KOPT-K1 (cell line): ENCODE data around the gene UMODL1.
A peak's percentile ranks its signal among the peaks of the same experiment; 100 is the strongest.
"Not testable (repeated sequence)": the region's sequence is repeated elsewhere in the genome, so short reads cannot be mapped to it uniquely, and the experiment has no call there.

ENCODE experiments used
- H3K27ac ChIP-seq: fragments of 200-600 bp; sonication (generic); 2 replicates; pipeline ENCODE4 v1.5.1; 2016; ENCODE audit warnings: antibody characterized with exemption, mild to moderate bottlenecking, low read depth, low read length; ENCODE audit not compliant: poor library complexity, severe bottlenecking
- H3K36me3 ChIP-seq: fragments of 200-600 bp; sonication (generic); 2 replicates; pipeline ENCODE4 v1.5.1; 2017; ENCODE audit warnings: antibody characterized with exemption, mild to moderate bottlenecking, low read length, moderate library complexity; ENCODE audit not compliant: insufficient read depth
- H3K9me3 ChIP-seq: fragments of 200-600 bp; sonication (generic); 2 replicates; pipeline ENCODE4 v1.5.1; 2017; ENCODE audit warnings: antibody characterized with exemption, low read length, mild to moderate bottlenecking; ENCODE audit not compliant: insufficient read depth, poor library complexity, severe bottlenecking

UMODL1 gene

GRCh38 chr21:42115136-42115683 lies 44.1 kb downstream of the UMODL1 start:
- no peak overlapping the region for H3K27ac ChIP-seq
- H3K9me3 ChIP-seq: no peaks in the 10 kb centered on the region
- H3K36me3 ChIP-seq: no peaks in the 10 kb centered on the region

- not testable (repeated sequence) for H3K36me3 ChIP-seq, H3K9me3 ChIP-seq
- H3K27ac ChIP-seq: peak overlapping the region; percentile 97
Observed at GRCh38 chr21:42116551-42116950, 45.4 kb downstream of the UMODL1 start.

DNA sequence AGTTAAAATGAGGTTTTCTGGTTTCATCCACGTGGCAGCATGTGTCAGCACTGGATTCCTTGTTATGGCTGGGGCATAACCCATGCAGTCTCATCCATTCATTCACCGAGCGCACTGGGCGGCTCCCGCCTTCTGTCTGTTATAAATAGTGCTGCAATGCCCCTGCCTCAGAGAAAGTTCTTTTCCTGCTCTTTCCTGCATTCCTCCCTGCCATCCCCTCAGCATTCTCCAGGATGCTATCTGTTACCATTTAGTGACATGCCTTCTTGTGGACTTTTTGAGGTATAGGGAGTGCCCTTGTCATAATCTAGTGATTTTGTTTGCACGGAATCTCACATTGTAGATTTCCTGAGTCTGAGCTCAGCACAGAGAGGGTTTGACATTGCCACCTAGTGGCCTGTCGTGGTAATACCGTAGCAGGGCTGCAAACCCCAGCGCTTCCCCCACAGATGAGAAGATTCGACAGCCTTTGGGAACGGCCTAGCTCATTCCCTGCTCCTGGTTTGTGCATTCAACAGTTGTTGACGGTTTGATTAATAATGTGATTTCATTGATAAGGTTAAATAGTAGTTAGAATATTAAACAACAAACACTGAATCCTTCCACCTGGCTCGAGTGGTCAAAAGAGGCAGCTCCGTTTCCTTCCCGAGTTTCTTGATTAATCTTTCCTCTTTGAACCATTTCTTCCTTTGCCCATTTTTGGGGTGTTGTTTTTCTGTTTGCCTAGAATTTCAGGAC lies 46.3 kb downstream of the UMODL1 start:
- peak overlapping the region; percentile 97 for H3K27ac ChIP-seq
- H3K36me3 ChIP-seq: no peaks in the 10 kb centered on the region
- no peaks in the 10 kb centered on the region for H3K9me3 ChIP-seq

- H3K36me3 ChIP-seq: no peaks in the 10 kb centered on the region
- H3K27ac ChIP-seq: peak overlapping the region; percentile 97
- no peaks in the 10 kb centered on the region for H3K9me3 ChIP-seq
Observed at GRCh38 chr21:42117967-42118780, 47.1 kb downstream of the UMODL1 start.

- Histone ChIP-seq H3K9me3 (no peaks in the 10 kb centered on the region), H3K27ac (peak overlapping the region; percentile 97), H3K36me3 (no peaks in the 10 kb centered on the region)
Observed at GRCh38 chr21:42118901-42119300, 47.8 kb downstream of the UMODL1 start.

DNA sequence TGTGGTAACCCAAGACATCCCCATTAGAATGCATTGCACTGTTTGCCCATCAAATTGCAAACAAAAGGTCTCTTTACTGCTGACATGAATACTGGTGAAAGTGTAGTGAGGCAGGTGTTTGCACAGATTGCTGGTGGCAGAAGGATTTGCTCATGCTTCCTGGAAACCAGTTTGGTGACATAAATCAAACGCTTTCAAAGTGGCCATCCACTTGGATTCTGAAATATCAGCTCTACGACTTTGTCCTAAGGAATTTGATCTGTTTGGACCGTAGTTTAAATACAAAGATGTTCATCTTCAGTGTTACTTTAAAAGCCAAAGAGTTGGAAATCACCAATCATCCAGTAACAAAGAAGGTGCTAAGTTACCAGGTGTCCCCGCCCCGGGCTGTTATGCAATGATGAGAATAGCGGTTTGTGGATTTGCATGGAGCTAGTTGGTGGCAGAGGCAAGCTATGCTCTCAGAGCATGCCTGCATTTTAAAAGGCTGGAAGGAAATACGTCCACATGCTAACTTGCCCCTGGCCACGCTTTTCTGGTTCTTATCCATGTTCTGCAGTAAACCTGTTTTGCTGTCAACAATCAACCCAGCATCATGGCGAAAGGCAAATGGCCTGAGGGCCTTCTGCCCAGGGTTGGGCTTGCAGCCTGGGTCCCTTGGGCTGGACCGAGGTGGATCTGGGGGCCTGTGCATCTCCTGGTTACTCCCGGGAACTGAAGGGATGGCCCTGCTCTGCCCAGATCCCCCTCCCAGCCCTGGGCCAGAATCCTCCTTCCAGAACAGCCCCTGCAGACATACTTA lies 49.2 kb downstream of the UMODL1 start:
- peak overlapping the region; percentile 97 for H3K27ac ChIP-seq
- no peaks in the 10 kb centered on the region for H3K9me3 ChIP-seq
- no peaks in the 10 kb centered on the region for H3K36me3 ChIP-seq

DNA sequence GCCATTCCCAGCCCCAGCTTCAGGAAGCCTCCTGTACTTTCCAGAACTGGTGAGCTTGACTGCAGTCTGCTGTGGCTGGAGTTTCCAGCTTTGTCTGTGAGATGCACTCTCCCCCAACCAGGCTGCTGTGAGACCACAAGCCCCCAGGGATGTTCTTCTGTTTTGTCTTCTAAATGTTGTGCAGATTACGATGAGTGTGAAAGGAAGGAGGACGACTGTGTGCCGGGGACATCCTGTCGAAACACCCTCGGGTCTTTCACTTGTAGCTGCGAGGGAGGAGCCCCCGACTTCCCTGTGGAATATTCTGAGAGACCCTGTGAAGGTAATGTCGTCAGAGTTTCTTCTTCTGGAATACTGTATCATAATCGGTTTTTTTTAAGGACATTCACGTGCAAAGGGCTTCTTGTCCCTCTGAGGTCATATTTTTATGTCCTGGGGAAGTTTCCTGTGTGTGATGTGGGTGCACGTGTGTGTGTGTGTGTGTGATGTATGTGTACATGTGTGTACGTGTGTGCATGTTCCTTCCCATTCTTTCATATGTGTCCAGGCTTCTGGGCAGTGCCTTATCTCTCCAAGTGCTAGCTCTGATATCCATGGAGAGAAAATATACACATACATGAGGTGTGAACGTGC lies 49.9 kb downstream of the UMODL1 start:
- H3K36me3 ChIP-seq: no peaks in the 10 kb centered on the region
- peak overlapping the region; percentile 97 for H3K27ac ChIP-seq
- H3K9me3 ChIP-seq: no peaks in the 10 kb centered on the region

- Histone ChIP-seq H3K9me3 (no peaks in the 10 kb centered on the region), H3K27ac (peak overlapping the region; percentile 97), H3K36me3 (no peaks in the 10 kb centered on the region)
Observed at GRCh38 chr21:42121794-42122193, 50.7 kb downstream of the UMODL1 start.

DNA sequence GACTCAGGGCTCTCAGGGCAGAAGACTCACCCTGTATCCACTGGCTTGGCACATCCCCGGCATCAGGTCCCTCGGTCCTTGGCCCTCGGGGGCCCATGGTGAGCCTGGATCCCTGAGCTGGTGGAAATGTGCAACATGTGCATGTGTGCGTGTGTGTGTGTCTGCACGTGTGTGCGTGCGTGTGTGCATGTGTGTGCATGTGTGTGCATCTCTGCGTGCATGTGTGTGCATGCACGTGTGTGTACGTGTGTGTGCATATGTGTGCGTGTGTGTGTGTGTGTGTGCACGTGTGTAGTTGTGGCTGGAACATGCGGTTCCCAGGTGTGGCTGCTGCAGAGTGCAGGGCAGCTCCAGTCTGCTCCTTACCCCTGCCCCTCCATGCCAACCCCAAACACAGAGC lies 51.3 kb downstream of the UMODL1 start:
- H3K27ac ChIP-seq: peak overlapping the region; percentile 97
- no peaks in the 10 kb centered on the region for H3K36me3 ChIP-seq
- H3K9me3 ChIP-seq: no peaks in the 10 kb centered on the region

DNA sequence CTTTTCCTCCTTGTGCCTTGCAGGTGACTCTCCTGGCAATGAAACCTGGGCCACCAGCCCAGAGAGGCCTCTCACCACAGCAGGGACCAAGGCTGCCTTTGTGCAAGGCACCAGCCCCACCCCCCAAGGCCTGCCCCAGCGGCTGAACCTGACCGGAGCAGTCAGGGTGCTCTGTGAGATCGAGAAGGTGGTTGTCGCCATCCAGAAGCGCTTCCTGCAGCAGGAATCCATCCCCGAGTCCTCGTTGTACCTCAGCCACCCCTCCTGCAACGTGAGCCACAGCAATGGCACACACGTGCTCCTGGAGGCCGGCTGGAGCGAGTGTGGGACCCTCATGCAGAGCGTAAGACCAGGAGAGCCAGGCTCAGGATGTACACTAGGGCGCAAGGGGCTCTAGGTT lies 51.7 kb downstream of the UMODL1 start:
- no peaks in the 10 kb centered on the region for H3K9me3 ChIP-seq
- H3K36me3 ChIP-seq: no peaks in the 10 kb centered on the region
- H3K27ac ChIP-seq: peak overlapping the region; percentile 97

DNA sequence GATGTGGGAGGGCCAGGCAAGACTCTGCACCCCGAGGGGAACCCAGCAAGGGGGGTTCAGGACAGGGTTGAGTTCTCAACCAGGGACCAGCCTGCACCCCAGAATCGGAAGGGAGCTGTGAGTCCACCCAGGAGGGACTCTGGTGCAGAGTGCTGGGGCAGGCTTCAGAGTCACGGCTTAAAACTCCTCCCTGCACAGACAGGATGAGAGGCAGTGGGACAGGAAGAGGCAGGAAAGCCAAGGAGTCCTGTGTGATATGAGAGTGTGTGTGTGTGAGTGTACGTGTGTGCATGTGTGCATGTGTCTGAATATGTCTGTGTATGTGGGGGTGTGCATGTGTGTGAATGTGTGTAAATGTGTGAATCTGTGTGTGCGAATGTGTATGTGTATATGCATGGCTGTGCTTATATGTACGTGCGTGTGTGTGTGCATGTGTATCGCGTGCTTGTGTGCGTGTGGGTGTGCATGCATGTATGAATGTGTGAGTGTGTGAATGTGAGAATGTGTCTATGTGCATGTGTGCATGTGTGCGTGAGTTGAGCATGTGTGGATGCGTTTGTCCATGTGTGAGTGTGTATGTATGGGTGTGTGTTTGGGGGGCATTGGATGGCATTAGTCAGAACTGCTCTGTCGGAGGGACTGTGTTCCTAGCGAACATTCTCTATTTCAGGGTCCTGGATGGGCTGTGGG lies 52.2 kb downstream of the UMODL1 start:
- Histone ChIP-seq H3K9me3 (no peaks in the 10 kb centered on the region), H3K27ac (peak overlapping the region; percentile 97), H3K36me3 (no peaks in the 10 kb centered on the region)

- H3K27ac ChIP-seq: peak overlapping the region; percentile 97
- H3K36me3 ChIP-seq: no peaks in the 10 kb centered on the region
- no peaks in the 10 kb centered on the region for H3K9me3 ChIP-seq
Observed at GRCh38 chr21:42124081-42124480, 53.0 kb downstream of the UMODL1 start.

DNA sequence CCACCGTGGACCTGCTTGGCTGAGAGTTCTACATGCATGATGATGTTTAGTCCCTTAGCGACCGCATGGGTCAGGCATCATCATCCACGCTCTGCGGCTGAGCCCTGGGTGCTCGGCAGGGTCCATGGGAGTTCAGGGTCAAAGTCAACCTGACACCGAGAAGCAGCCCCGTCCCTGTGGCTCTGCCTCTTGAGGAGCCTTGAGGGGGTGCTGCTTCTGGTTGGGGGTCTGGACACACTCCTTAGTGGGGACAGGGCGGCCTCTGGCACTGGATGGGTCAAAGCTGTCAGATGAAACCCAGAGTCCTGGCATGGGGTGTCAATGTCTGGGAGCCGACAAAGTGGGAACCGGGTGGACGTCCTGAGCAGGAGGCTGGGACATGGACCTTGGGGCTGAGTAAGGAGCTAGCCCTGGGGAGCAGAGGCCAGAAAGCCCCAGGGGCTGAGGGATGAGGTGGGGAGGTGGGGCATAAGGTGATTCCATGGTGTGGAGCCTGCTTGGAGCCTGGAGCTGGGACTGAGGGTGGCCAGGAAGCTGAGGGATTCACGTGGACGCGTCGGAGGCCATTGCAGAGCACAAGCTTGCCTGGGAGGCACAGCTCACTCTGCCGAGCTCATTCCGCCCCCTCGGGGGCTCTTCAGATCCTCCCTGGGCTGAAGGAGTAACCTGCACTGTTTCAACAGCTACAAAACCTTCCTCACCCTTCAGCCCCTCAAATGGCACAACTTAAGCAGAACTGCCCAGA lies 53.9 kb downstream of the UMODL1 start:
- H3K27ac ChIP-seq: peak overlapping the region; percentile 97
- H3K36me3 ChIP-seq: no peaks in the 10 kb centered on the region
- no peaks in the 10 kb centered on the region for H3K9me3 ChIP-seq
